Neural cell (in vitro differentiated cells): Measurements from ENCODE around the gene PRR14. TPM values are rescaled to one million over a fixed set of nuclear protein-coding genes. Genes with fewer than 3 reads are reported as not detected.
"Not testable (repeated sequence)": the region's sequence is repeated elsewhere in the genome, so short reads cannot be mapped to it uniquely, and the experiment has no call there.

Source experiments
- H2AFZ ChIP-seq: fragments of 200-600, 300-800 bp; sonication (generic), shearing (Covaris generic); 2 replicates; pipeline ENCODE4 v1.6.0; 2014; ENCODE audit warnings: low read depth, mild to moderate bottlenecking, antibody characterized with exemption, low read length, moderate library complexity
- H3F3A ChIP-seq: fragments of 200-600 bp; shearing (Covaris generic); 2 replicates; pipeline ENCODE4 v1.6.1; 2016; ENCODE audit warnings: mild to moderate bottlenecking, moderate library complexity, mixed read lengths, antibody characterized with exemption, low read length; ENCODE audit not compliant: insufficient read depth, poor library complexity, severe bottlenecking
- H3K27ac ChIP-seq: fragments of 200-600, 300-800 bp; sonication (generic), shearing (Covaris generic); 2 replicates; pipeline ENCODE4 v1.5.1; 2014; ENCODE audit warnings: mild to moderate bottlenecking, low read length, moderate library complexity
- H3K27me3 ChIP-seq: fragments of 300-800, 200-600 bp; sonication (generic), shearing (Covaris generic); 2 replicates; pipeline ENCODE4 v1.6.0; 2014; ENCODE audit warnings: mild to moderate bottlenecking, low read depth, low read length, moderate library complexity; ENCODE audit not compliant: insufficient read depth
- H3K36me3 ChIP-seq: fragments of 300-800, 200-600 bp; sonication (generic), shearing (Covaris generic); 2 replicates; pipeline ENCODE4 v1.5.1; 2014; ENCODE audit warnings: mild to moderate bottlenecking, antibody characterized with exemption, low read length, moderate library complexity; ENCODE audit not compliant: insufficient read depth
- H3K4me2 ChIP-seq: fragments of 300-800, 200-600 bp; sonication (generic), shearing (Covaris generic); 2 replicates; pipeline ENCODE4 v1.6.0; 2014; ENCODE audit warnings: mild to moderate bottlenecking, low read length
- H3K4me3 ChIP-seq: fragments of 300-800, 200-600 bp; sonication (generic), shearing (Covaris generic); 2 replicates; pipeline ENCODE4 v1.5.1; 2014; ENCODE audit warnings: mild to moderate bottlenecking, low read length, moderate library complexity
- H3K79me2 ChIP-seq: fragments of 200-600 bp; shearing (Covaris generic); replicated peaks from 2 replicates; pipeline ENCODE4 v1.6.0; 2014; ENCODE audit warnings: mild to moderate bottlenecking, low read length, moderate library complexity; ENCODE audit not compliant: insufficient read depth
- H3K9ac ChIP-seq: fragments of 300-800, 200-600 bp; sonication (generic), shearing (Covaris generic); 2 replicates; pipeline ENCODE4 v1.6.1; 2016; ENCODE audit warnings: mild to moderate bottlenecking, low read length, mixed read lengths
- H3K9me2 ChIP-seq: fragments of 200-600 bp; shearing (Covaris generic); 2 replicates; pipeline ENCODE4 v1.6.1; 2016; ENCODE audit warnings: mild to moderate bottlenecking, low read length, mixed read lengths; ENCODE audit not compliant: insufficient read depth
- H3K9me3 ChIP-seq: fragments of 200-600, 300-800 bp; sonication (generic), shearing (Covaris generic); 2 replicates; pipeline ENCODE4 v1.6.1; 2016; ENCODE audit warnings: mild to moderate bottlenecking, mixed run types, low read length, moderate library complexity, mixed read lengths
- H4K20me1 ChIP-seq: fragments of 200-600 bp; shearing (Covaris generic); 2 replicates; pipeline ENCODE4 v1.6.1; 2016; ENCODE audit warnings: mild to moderate bottlenecking, mixed run types; ENCODE audit not compliant: insufficient read depth
- EP300 ChIP-seq: fragments of 450-650 bp; conservative IDR thresholded peaks from 2 replicates; pipeline ENCODE4 v1.6.1; 2014; ENCODE audit warnings: antibody characterized with exemption, mild to moderate bottlenecking, moderate library complexity; ENCODE audit not compliant: poor library complexity, severe bottlenecking
- EZH2 ChIP-seq: fragments of 200-600, 300-800 bp; shearing (Covaris generic), sonication (generic); IDR thresholded peaks from 2 replicates; pipeline ENCODE4 v1.6.1; 2014; ENCODE audit warnings: antibody characterized with exemption, low read length, borderline replicate concordance, mild to moderate bottlenecking; ENCODE audit not compliant: insufficient read depth, poor library complexity, severe bottlenecking
- MXI1 ChIP-seq: fragments of 450-650 bp; conservative IDR thresholded peaks from 2 replicates; pipeline ENCODE4 v1.6.1; 2014; ENCODE audit warnings: antibody characterized with exemption, mild to moderate bottlenecking; ENCODE audit not compliant: poor library complexity, severe bottlenecking
- POLR2AphosphoS5 ChIP-seq: IDR thresholded peaks from 2 replicates; pipeline ENCODE4 v1.6.1; 2012
- RAD21 ChIP-seq: fragments of 450-650 bp; conservative IDR thresholded peaks from 2 replicates; pipeline ENCODE4 v1.6.1; 2014; ENCODE audit warnings: antibody characterized with exemption, mild to moderate bottlenecking, moderate library complexity
- SMC3 ChIP-seq: fragments of 450-650 bp; conservative IDR thresholded peaks from 2 replicates; pipeline ENCODE4 v1.6.1; 2014; ENCODE audit warnings: antibody characterized with exemption, mild to moderate bottlenecking, moderate library complexity; ENCODE audit not compliant: poor library complexity
- TAF1 ChIP-seq: IDR thresholded peaks from 2 replicates; pipeline ENCODE4 v1.6.1; 2012; ENCODE audit warnings: low read depth
- polyA plus RNA-seq: library from polyadenylated mRNA; depleted of rRNA; stranded (reverse); fragments of >200 nt; gene quantifications from 2 replicates; pipeline ENCODE4 v1.2.3, GENCODE V29; 2014
- TF ChIP-seq, protein P1 (sequence below): fragments of 450-650 bp; IDR thresholded peaks from 2 replicates; pipeline ENCODE4 v1.5.1; 2014; ENCODE audit warnings: antibody characterized with exemption, mild to moderate bottlenecking, moderate library complexity; ENCODE audit not compliant: poor library complexity, severe bottlenecking
- TF ChIP-seq, protein P2 (sequence below): IDR thresholded peaks from 2 replicates; pipeline ENCODE4 v1.6.1; 2012; ENCODE audit warnings: borderline replicate concordance

The PRR14 gene
- polyA plus RNA-seq, 1 donor from 2014 or later = 23.3 TPM

DNA sequence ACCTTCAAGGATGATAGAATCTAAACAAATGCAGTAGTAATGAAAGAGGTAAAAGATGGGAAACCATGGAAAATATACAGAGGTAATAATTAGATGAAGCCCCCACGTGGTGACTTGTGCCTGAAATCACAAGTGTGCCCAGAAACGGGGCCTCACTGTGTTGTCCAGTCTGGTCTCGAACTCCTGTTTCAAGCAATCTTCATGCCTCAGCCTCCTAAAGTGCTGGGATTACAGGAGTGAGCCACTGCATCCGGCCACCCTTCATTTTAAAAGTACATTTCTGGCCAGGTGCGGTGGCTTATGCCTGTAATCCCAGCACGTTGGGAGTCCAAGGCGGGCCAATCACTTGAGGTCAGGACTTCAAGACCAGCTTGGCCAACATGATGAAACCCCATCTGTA lies 14.2 kb upstream of the PRR14 start (continued):
- TF ChIP-seq EZH2 = no peak
- TF ChIP-seq POLR2AphosphoS5 = no peak

DNA sequence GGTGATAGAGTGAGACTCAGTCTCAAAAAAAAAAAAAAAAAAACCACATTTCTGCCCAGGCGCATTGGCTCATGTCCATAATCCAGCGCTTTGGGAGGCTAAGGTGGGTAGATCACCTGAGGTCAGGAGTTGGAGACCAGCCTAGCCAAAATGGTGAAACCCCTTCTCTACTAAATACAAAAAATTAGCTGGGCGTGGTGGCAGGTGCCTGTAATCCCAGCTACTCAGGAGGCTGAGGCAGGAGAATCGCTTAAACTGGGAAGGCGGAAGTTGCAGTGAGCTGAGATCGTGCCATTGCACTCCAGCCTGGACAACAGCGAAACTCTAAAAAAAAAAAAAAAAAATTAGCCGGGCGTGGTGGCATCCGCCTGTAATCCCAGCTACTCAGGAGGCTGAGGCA lies 13.6 kb upstream of the PRR14 start:
- H3K4me2 ChIP-seq, H3K4me3 ChIP-seq, H3K27ac ChIP-seq, H3K79me2 ChIP-seq, H3K27me3 ChIP-seq, H2AFZ ChIP-seq, H3K9me2 ChIP-seq, H3K9me3 ChIP-seq, H3K9ac ChIP-seq, H3K36me3 ChIP-seq, H3F3A ChIP-seq, H4K20me1 ChIP-seq: not testable (repeated sequence)

DNA sequence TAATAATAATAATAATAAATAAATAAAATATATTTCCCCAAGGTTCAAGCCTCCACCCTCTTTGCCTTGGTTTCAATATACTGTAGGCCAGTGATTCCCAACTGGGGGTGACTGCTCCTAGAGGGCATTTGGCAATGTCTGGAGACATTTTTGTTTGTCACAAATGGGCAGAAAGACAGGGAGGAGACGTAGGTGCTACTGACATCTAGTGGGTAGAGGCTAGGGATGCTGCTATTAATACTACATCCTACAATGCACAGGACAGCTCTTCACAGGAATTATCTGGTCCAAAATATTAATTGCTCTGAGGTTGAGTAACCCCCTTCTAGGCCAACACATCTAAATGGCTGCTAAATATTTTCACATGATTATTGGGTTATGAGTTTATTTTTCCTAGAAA lies 12.8 kb upstream of the PRR14 start:
- TF ChIP-seq RAD21 = peak; percentile 66
- TF ChIP-seq EP300 = no peak
- TF ChIP-seq, protein P1, sequence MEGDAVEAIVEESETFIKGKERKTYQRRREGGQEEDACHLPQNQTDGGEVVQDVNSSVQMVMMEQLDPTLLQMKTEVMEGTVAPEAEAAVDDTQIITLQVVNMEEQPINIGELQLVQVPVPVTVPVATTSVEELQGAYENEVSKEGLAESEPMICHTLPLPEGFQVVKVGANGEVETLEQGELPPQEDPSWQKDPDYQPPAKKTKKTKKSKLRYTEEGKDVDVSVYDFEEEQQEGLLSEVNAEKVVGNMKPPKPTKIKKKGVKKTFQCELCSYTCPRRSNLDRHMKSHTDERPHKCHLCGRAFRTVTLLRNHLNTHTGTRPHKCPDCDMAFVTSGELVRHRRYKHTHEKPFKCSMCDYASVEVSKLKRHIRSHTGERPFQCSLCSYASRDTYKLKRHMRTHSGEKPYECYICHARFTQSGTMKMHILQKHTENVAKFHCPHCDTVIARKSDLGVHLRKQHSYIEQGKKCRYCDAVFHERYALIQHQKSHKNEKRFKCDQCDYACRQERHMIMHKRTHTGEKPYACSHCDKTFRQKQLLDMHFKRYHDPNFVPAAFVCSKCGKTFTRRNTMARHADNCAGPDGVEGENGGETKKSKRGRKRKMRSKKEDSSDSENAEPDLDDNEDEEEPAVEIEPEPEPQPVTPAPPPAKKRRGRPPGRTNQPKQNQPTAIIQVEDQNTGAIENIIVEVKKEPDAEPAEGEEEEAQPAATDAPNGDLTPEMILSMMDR = peak; percentile 69
- TF ChIP-seq, protein P2, sequence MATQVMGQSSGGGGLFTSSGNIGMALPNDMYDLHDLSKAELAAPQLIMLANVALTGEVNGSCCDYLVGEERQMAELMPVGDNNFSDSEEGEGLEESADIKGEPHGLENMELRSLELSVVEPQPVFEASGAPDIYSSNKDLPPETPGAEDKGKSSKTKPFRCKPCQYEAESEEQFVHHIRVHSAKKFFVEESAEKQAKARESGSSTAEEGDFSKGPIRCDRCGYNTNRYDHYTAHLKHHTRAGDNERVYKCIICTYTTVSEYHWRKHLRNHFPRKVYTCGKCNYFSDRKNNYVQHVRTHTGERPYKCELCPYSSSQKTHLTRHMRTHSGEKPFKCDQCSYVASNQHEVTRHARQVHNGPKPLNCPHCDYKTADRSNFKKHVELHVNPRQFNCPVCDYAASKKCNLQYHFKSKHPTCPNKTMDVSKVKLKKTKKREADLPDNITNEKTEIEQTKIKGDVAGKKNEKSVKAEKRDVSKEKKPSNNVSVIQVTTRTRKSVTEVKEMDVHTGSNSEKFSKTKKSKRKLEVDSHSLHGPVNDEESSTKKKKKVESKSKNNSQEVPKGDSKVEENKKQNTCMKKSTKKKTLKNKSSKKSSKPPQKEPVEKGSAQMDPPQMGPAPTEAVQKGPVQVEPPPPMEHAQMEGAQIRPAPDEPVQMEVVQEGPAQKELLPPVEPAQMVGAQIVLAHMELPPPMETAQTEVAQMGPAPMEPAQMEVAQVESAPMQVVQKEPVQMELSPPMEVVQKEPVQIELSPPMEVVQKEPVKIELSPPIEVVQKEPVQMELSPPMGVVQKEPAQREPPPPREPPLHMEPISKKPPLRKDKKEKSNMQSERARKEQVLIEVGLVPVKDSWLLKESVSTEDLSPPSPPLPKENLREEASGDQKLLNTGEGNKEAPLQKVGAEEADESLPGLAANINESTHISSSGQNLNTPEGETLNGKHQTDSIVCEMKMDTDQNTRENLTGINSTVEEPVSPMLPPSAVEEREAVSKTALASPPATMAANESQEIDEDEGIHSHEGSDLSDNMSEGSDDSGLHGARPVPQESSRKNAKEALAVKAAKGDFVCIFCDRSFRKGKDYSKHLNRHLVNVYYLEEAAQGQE = no peak
- TF ChIP-seq TAF1 = no peak
- no peak for TF ChIP-seq EZH2
- TF ChIP-seq MXI1 = no peak
- TF ChIP-seq SMC3 = peak; percentile 48
- no peak for TF ChIP-seq POLR2AphosphoS5
- Histone ChIP-seq H3K27me3 (no peaks in the 10 kb centered on the region), H3K4me3 (no peak overlapping the region), H3K9me2 (no peaks in the 10 kb centered on the region), H4K20me1 (no peaks in the 10 kb centered on the region), H3K27ac (no peak overlapping the region), H3K4me2 (no peak overlapping the region), H3K9me3 (no peaks in the 10 kb centered on the region), H3K9ac (no peak overlapping the region), H3K36me3 (no peaks in the 10 kb centered on the region), H3F3A (peaks cover 4% of the 10 kb centered on the region), H2AFZ (no peak overlapping the region), H3K79me2 (no peaks in the 10 kb centered on the region)
